Measurements from ENCODE around the gene SEC24B.
A peak's percentile ranks its signal among the peaks of the same experiment; 100 is the strongest.

Gene SEC24B

DNA sequence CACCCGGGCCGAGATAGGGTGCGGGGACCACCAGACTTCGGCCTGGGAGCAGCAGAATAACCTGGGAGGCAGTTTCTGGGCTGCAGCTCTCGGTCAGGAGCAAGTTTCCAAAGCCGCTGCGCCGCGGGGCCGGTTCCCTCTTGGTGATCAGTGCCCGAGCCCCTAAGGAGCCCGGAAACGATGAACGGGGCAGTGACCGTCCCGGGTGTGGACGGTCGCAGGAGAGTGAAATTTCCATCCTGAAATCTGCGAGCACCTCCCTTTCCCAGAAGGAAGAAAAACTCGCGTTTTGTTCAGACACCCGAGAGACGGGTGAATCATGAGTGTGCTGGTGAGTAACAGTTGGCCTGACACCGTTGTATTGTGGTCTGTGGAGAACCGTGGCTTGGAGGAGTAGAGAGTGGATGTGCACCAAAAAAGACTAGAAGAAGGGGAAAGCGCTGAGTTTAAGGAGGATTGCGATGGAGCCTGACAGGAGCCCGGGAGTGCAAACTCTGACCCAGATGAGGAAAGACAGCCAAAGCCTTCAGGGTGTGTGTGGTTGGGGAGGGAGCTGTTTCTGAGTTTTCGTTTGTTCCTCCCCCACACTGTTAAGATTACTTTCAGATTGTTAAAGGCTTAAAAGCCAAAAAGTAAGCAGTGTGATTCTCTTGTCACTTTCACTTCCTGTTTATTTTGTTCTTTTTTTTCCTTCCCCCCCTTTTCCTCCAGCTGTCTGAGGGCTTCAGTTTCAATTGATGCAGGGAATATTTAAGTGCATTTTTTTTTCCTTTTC, 127.3 kb downstream of the SEC24B start:
- peak; percentile 80 for DNase-seq (ENCODE audit: low read depth)
- TF ChIP-seq MYC (IDR thresholded peaks at IDR 0.05; ENCODE audit: low read depth, low read length) (no peak), CTCF (IDR thresholded peaks at IDR 0.05; ENCODE audit: low read depth, low read length) (no peak), POLR2A (IDR thresholded peaks at IDR 0.05; ENCODE audit: extremely low read depth, insufficient read length) (no peak)
- TF ChIP-seq, protein P1, sequence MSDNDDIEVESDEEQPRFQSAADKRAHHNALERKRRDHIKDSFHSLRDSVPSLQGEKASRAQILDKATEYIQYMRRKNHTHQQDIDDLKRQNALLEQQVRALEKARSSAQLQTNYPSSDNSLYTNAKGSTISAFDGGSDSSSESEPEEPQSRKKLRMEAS (IDR thresholded peaks at IDR 0.05; ENCODE audit: low read depth, low read length) = no peak

GRCh38 chr4:109562457-109563239, 129.0 kb downstream of the SEC24B start:
- H3K4me3 ChIP-seq (ENCODE audit: low read depth, low read length) = no peak overlapping the region
- no peak for DNase-seq (ENCODE audit: low read depth)
- no peak for TF ChIP-seq CTCF (IDR thresholded peaks at IDR 0.05; ENCODE audit: low read depth, low read length)
- TF ChIP-seq, protein P1 (IDR thresholded peaks at IDR 0.05; ENCODE audit: low read depth, low read length) = no peak
- no peak for TF ChIP-seq POLR2A (IDR thresholded peaks at IDR 0.05; ENCODE audit: extremely low read depth, insufficient read length)
- TF ChIP-seq MYC (IDR thresholded peaks at IDR 0.05; ENCODE audit: low read depth, low read length) = no peak

More for the DNA sequence above, 127.3 kb downstream of the SEC24B start:
- H3K4me3 ChIP-seq (ENCODE audit: low read depth, low read length) = peak overlapping the region; percentile 53

DNA sequence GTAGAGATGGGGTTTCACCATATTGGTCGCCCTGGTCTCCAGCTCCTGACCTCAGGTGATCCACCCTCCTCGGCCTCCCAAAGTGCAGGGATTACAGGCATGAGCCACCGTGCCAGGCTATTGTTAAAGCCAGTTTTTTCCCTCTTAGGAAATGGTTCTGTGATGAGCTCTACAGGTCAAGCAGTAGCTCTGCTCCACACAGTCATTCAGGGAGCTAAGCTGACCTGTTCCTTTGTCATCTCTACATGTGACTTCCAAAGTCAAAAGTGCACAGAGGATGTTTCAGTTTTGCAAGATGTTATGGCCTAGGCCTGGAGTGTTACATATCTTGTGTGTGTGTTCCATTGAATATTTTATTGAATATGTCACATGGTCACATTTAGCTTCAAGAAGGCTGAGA, 137.9 kb downstream of the SEC24B start:
- no peak for DNase-seq (ENCODE audit: low read depth)
- TF ChIP-seq MYC (IDR thresholded peaks at IDR 0.05; ENCODE audit: low read depth, low read length) (no peak), CTCF (IDR thresholded peaks at IDR 0.05; ENCODE audit: low read depth, low read length) (no peak), POLR2A (IDR thresholded peaks at IDR 0.05; ENCODE audit: extremely low read depth, insufficient read length) (no peak)
- TF ChIP-seq, protein P1 (IDR thresholded peaks at IDR 0.05; ENCODE audit: low read depth, low read length) = no peak
- no peak overlapping the region for H3K4me3 ChIP-seq (ENCODE audit: low read depth, low read length)

DNA sequence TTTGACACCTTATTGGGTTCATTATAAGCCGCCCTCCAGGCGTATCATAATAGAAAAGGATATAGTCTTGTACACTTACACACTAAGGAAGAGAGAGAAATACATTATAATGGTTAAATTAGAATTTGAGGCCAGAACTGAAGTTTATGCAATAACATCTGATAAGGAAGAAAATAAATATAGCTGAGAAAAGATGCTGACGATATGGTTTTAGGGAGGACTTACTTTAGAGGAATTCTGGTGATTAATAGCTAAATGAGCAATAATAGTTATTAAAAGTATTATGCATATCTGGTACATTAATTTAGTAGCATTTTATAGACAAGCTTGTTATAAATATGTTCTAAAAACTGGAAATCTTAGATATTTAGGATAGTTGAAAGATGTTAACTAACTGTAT, 138.5 kb downstream of the SEC24B start:
- TF ChIP-seq MYC (IDR thresholded peaks at IDR 0.05; ENCODE audit: low read depth, low read length) = no peak
- TF ChIP-seq, protein P1 (IDR thresholded peaks at IDR 0.05; ENCODE audit: low read depth, low read length) = no peak
- no peak for TF ChIP-seq CTCF (IDR thresholded peaks at IDR 0.05; ENCODE audit: low read depth, low read length)
- TF ChIP-seq POLR2A (IDR thresholded peaks at IDR 0.05; ENCODE audit: extremely low read depth, insufficient read length) = no peak
- no peak for DNase-seq (ENCODE audit: low read depth)
- H3K4me3 ChIP-seq (ENCODE audit: low read depth, low read length) = no peak overlapping the region

DNA sequence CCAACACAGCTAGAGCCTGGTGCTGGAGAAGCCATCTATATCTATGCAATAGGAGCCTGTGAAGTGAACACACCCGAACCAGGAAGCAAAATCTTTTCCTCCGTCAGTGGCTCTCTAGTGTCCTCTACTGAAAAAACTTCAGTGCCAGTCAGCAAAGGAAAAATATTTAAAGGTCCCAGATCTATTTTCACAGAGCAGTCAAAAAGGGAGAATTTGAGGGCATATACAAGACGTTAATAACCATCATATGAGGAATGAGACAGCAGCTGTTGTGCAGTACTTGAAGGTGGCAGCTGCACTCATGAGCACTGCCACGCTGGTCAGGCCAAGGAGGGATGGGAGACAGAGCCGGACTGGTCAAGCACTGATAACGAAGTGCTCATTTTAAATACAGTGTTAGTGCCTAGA, 140.8 kb downstream of the SEC24B start:
- TF ChIP-seq POLR2A (IDR thresholded peaks at IDR 0.05; ENCODE audit: extremely low read depth, insufficient read length) (no peak), MYC (IDR thresholded peaks at IDR 0.05; ENCODE audit: low read depth, low read length) (no peak), CTCF (IDR thresholded peaks at IDR 0.05; ENCODE audit: low read depth, low read length) (no peak)
- TF ChIP-seq, protein P1 (IDR thresholded peaks at IDR 0.05; ENCODE audit: low read depth, low read length) = no peak
- no peak overlapping the region for H3K4me3 ChIP-seq (ENCODE audit: low read depth, low read length)
- DNase-seq (ENCODE audit: low read depth) = peak; percentile 38

Measured in NB4 (cell line).